ENCODE results near the gene KSR1.

The KSR1 gene

DNA sequence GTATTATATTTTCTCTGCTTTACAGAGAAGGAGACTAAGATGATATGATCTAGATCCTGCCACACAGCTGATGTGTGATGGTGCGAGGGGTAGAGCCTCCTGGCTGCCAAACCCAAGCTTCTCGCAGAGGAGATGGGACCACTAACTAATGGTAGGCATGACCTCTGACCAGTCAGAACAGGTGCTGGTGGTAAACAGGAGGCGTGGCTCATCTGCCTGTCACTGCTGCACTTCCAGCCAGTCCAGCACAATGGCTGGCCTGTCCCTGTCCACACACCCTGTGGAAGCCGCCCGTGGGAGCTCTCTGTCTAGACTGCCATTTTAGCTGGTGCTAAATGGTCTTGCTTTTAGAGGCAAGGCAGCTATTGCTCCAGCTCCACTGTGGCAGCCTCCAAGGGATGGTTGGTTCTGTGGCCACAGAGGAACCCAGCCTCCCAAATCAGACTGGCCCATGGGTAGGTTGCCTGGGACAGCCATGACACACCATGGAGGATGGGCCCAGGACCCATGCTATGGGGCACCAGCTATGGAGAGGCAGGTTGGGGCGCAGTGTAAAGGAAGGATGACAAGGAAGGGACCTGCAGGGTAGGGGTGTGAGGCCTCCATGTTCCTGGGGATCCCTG lies 86.7 kb downstream of the KSR1 start:
- no peak overlapping the region for H3K4me3 ChIP-seq (ENCODE audit: low read depth, low read length)
- DNase-seq (ENCODE audit: low read depth), result no peak

- H3K4me3 ChIP-seq (ENCODE audit: low read depth, low read length), result no peak overlapping the region
- no peak for DNase-seq (ENCODE audit: low read depth)
Observed at GRCh38 chr17:27543464-27543856, 87.2 kb downstream of the KSR1 start.

DNA sequence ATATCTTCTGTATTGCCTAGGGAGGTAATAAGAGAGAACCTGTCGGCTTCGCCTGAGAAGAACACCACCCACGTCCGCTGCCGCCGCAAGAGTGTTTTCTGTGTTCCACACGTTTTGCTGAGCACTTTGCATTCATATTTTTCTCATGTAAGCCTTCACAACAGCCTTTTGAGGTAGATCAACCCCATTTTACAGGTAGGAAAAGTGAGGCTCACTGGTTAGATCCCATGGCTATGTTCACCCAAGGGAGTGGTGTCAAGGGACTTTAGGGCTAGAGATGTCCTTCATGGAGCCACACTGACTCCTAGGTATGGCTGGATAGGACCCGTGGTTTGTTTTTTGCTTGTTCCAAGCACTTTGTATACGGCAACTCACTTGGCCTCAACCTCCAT lies 87.7 kb downstream of the KSR1 start:
- no peak overlapping the region for H3K4me3 ChIP-seq (ENCODE audit: low read depth, low read length)
- DNase-seq (ENCODE audit: low read depth), result no peak

GRCh38 chr17:27544350-27545131 lies 88.3 kb downstream of the KSR1 start:
- H3K4me3 ChIP-seq (ENCODE audit: low read depth, low read length), result no peak overlapping the region
- DNase-seq (ENCODE audit: low read depth), result peak; percentile 34

GRCh38 chr17:27545562-27546229 lies 89.4 kb downstream of the KSR1 start:
- no peak overlapping the region for H3K4me3 ChIP-seq (ENCODE audit: low read depth, low read length)
- peak; percentile 45 for DNase-seq (ENCODE audit: low read depth)

- DNase-seq (ENCODE audit: low read depth), result no peak
Observed at GRCh38 chr17:27546624-27547300, 90.5 kb downstream of the KSR1 start.

DNA sequence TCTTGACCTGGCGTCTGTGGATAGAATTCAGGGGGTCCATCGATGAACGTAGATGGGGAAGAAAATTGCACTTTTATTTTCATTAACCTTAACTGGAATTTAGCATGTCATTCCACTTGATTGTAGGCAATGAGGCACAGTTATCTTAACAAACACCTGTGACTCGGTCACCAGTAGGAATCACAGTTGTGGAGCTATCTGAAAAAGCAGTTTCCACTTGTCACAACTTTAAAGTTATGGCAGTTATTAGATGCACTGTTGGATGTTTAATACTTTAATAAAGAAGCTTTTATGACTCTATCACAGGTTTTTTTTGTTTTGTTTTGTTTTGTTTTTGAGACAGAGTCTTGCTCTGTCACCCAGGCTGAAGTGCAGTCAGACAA lies 91.0 kb downstream of the KSR1 start:
- no peak overlapping the region for H3K4me3 ChIP-seq (ENCODE audit: low read depth, low read length)

More at GRCh38 chr17:27546624-27547300, 90.5 kb downstream of the KSR1 start:
- H3K4me3 ChIP-seq (ENCODE audit: low read depth, low read length), result no peak overlapping the region

GRCh38 chr17:27548369-27548768 lies 92.1 kb downstream of the KSR1 start:
- no peak for DNase-seq (ENCODE audit: low read depth)
- H3K4me3 ChIP-seq (ENCODE audit: low read depth, low read length), result no peak overlapping the region

More for the DNA sequence above, 91.0 kb downstream of the KSR1 start:
- no peak for DNase-seq (ENCODE audit: low read depth)

DNA sequence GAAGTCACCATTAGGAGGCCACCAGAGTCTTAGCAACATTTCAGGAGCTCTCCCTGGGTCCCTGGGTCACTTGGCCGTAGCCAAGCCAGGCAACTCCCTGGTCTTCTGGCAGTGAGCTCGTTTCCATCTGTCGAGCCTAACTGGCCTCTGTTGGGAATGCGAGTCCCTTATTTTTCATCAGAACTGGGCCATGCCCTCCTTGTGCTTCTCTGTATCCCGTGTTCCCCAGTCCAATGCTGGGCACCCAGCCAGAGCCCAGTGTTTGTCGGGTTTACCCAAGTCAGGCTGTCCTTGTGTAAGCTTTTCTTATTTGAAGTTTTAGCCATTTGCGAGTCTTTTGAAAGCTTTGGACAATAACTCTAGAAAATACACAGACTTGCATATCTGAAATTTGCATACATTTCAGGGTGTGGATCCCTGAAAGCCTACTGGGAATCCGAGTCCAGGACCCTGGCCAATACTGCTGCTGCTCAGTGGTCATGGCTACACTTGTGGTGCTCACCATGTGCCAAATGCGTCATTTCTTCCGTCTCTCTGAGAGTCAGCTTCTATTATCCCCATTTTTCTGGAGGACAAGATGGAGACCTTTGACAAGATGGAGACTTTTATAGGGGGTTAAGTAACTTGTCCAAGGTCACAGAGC lies 93.1 kb downstream of the KSR1 start:
- no peak overlapping the region for H3K4me3 ChIP-seq (ENCODE audit: low read depth, low read length)
- DNase-seq (ENCODE audit: low read depth), result no peak

- H3K4me3 ChIP-seq (ENCODE audit: low read depth, low read length), result no peak overlapping the region
- no peak for DNase-seq (ENCODE audit: low read depth)
Observed at GRCh38 chr17:27550291-27550930, 94.2 kb downstream of the KSR1 start.

- H3K4me3 ChIP-seq (ENCODE audit: low read depth, low read length), result no peak overlapping the region
- DNase-seq (ENCODE audit: low read depth), result no peak
Observed at GRCh38 chr17:27550974-27551505, 94.8 kb downstream of the KSR1 start.

DNA sequence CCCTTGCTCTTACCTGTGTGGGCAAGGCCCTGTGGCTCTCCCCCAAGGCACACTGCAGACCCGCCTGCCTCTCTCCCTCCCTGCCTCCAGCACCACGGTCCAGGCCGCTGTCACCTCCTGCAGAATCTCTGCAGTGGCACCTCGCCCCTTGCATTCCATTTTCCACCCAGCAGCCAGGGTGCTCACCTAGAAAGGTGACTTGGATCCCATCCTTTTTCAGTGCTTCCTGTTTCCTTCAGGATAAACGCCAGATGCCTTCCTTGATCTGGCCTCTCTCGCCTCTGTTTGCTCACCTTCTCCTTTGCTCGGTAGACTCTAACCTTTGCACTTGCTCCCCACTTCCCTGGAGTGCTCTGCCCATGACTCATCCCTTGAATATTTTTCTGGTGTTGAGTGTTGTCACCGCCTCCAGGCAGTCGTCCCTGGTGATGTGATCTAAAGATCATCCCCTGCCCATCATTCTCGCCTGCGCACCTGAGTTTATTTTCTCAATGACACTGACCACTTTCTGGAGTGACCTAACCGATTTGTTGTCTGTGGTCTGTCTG lies 95.5 kb downstream of the KSR1 start:
- no peak for DNase-seq (ENCODE audit: low read depth)
- H3K4me3 ChIP-seq (ENCODE audit: low read depth, low read length), result no peak overlapping the region

- DNase-seq (ENCODE audit: low read depth), result no peak
Observed at GRCh38 chr17:27552276-27552732, 96.1 kb downstream of the KSR1 start.

DNA sequence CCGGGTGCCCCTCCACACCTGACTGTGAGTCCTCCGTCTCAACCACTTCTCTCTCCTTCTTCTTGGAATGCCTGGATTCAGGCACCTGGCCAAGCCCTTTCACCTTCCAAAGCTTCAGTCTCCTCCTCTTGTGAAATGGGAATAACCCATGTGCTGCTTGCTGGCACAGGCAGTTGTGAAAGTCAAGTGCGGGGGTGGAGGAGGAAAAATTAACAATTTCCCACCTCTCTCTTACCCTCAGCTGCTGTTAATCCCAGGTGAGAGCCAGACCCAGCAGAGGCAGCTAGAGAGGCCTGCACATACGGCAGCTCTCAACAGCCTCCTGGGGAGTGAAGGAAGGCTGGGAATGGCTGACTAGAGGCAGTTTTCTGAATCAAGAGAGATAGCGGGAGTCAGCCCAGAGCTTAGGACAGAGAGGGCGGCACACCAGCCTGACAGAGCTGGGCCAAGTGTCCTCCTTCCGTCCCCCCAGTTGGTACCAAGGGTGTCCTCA lies 96.8 kb downstream of the KSR1 start:
- DNase-seq (ENCODE audit: low read depth), result no peak
- H3K4me3 ChIP-seq (ENCODE audit: low read depth, low read length), result no peak overlapping the region

More at GRCh38 chr17:27552276-27552732, 96.1 kb downstream of the KSR1 start:
- no peak overlapping the region for H3K4me3 ChIP-seq (ENCODE audit: low read depth, low read length)

DNA sequence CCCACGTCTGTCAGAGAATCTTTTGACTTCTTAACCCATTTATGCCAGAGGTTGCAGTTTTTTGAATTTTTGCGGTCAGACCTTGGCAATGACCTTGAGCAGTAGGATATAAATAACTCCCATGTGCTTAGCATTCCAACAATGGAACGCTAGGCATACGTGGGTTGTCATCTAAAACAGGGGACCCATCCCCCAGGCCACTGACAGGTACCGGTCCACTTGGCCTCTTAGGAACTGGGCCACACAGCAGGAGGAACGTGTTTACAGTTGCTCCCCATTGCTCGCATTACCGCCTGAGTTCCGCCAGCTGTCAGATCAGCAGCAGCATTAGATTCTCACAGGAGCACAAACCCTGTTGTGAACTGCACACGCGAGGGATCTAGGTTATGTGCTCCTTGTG lies 97.9 kb downstream of the KSR1 start:
- H3K4me3 ChIP-seq (ENCODE audit: low read depth, low read length), result no peak overlapping the region
- no peak for DNase-seq (ENCODE audit: low read depth)

GRCh38 chr17:27554911-27555310 lies 98.7 kb downstream of the KSR1 start:
- DNase-seq (ENCODE audit: low read depth), result no peak
- H3K4me3 ChIP-seq (ENCODE audit: low read depth, low read length), result no peak overlapping the region

GRCh38 chr17:27555339-27555738 lies 99.1 kb downstream of the KSR1 start:
- DNase-seq (ENCODE audit: low read depth), result no peak
- H3K4me3 ChIP-seq (ENCODE audit: low read depth, low read length), result no peak overlapping the region

DNA sequence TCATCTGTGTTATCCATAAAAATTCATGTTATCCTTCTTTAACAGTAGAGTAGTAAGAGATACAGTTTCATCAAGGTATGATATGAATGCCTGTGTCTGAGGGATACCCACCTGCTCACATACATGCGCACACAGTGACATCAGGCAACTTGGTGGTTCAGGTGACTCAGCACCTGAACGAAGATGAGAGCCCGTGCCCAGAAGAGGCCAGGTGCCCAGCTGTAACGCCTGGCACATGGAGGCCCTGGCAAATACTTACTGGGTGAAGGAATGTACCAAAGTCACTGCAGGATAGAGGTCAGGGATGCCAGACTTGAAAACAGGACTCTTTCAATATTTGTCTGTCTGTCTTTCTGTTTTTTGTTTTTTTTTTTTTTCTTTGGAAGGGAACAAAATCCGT lies 102.1 kb downstream of the KSR1 start:
- DNase-seq (ENCODE audit: low read depth), result no peak
- no peak overlapping the region for H3K4me3 ChIP-seq (ENCODE audit: low read depth, low read length)
